Measurements from ENCODE around the gene MPC2. TPM values are rescaled to one million over a fixed set of nuclear protein-coding genes. Genes with fewer than 3 reads are reported as not detected.

MPC2 gene
- total RNA-seq, 1 experiment from 2014 or later = 42.8 TPM

DNA sequence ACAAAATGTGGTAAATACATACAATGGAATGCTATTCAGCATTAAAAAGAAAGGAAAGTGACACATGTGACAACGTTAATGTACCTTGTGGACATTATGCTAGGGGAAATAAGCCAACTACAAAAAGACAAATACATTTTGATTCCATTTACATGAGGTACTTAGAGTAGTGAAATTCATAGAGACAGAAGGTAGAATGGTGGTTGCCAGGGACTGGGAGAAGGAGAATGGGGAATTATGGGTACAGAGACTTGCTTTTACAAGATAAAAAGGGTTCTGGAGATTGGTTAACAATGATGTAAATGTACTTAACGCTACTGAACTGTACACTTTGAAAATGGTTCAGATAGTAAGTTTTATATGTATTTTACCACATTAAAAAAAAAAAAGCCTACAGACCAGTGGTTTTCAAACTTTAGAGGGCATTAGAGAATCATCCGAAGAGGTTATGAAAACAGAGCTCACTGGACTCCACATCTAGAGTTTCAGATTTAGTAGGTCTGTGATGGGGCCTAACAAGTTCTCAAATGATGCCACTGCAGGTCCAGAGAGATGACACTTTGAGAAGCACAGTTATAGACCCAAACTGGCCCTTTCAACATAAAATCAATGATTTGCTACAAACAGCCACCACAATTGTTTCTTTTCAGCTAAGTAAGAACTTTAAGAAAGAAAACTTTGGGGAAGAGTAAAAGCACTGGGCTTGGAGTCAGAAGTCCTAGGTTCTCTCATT, 13.4 kb downstream of the MPC2 start (continued):
- TF ChIP-seq NR3C1 (CRISPR knock-in tag; conservative IDR thresholded peaks at IDR 0.05; ENCODE audit: low read depth) (no peak), ESRRA (CRISPR knock-in tag; IDR thresholded peaks at IDR 0.05; ENCODE audit: borderline replicate concordance) (no peak), ETV6 (CRISPR knock-in tag; IDR thresholded peaks at IDR 0.05) (no peak)
- TF ChIP-seq, protein P1, sequence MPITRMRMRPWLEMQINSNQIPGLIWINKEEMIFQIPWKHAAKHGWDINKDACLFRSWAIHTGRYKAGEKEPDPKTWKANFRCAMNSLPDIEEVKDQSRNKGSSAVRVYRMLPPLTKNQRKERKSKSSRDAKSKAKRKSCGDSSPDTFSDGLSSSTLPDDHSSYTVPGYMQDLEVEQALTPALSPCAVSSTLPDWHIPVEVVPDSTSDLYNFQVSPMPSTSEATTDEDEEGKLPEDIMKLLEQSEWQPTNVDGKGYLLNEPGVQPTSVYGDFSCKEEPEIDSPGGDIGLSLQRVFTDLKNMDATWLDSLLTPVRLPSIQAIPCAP (CRISPR knock-in tag; IDR thresholded peaks at IDR 0.05) = no peak
- TF ChIP-seq, protein P2, sequence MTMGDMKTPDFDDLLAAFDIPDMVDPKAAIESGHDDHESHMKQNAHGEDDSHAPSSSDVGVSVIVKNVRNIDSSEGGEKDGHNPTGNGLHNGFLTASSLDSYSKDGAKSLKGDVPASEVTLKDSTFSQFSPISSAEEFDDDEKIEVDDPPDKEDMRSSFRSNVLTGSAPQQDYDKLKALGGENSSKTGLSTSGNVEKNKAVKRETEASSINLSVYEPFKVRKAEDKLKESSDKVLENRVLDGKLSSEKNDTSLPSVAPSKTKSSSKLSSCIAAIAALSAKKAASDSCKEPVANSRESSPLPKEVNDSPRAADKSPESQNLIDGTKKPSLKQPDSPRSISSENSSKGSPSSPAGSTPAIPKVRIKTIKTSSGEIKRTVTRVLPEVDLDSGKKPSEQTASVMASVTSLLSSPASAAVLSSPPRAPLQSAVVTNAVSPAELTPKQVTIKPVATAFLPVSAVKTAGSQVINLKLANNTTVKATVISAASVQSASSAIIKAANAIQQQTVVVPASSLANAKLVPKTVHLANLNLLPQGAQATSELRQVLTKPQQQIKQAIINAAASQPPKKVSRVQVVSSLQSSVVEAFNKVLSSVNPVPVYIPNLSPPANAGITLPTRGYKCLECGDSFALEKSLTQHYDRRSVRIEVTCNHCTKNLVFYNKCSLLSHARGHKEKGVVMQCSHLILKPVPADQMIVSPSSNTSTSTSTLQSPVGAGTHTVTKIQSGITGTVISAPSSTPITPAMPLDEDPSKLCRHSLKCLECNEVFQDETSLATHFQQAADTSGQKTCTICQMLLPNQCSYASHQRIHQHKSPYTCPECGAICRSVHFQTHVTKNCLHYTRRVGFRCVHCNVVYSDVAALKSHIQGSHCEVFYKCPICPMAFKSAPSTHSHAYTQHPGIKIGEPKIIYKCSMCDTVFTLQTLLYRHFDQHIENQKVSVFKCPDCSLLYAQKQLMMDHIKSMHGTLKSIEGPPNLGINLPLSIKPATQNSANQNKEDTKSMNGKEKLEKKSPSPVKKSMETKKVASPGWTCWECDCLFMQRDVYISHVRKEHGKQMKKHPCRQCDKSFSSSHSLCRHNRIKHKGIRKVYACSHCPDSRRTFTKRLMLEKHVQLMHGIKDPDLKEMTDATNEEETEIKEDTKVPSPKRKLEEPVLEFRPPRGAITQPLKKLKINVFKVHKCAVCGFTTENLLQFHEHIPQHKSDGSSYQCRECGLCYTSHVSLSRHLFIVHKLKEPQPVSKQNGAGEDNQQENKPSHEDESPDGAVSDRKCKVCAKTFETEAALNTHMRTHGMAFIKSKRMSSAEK (CRISPR knock-in tag; IDR thresholded peaks at IDR 0.05; ENCODE audit: borderline replicate concordance) = no peak
- TF ChIP-seq, protein P3, sequence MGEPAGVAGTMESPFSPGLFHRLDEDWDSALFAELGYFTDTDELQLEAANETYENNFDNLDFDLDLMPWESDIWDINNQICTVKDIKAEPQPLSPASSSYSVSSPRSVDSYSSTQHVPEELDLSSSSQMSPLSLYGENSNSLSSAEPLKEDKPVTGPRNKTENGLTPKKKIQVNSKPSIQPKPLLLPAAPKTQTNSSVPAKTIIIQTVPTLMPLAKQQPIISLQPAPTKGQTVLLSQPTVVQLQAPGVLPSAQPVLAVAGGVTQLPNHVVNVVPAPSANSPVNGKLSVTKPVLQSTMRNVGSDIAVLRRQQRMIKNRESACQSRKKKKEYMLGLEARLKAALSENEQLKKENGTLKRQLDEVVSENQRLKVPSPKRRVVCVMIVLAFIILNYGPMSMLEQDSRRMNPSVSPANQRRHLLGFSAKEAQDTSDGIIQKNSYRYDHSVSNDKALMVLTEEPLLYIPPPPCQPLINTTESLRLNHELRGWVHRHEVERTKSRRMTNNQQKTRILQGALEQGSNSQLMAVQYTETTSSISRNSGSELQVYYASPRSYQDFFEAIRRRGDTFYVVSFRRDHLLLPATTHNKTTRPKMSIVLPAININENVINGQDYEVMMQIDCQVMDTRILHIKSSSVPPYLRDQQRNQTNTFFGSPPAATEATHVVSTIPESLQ (CRISPR knock-in tag; IDR thresholded peaks at IDR 0.05) = no peak
- TF ChIP-seq, protein P4, sequence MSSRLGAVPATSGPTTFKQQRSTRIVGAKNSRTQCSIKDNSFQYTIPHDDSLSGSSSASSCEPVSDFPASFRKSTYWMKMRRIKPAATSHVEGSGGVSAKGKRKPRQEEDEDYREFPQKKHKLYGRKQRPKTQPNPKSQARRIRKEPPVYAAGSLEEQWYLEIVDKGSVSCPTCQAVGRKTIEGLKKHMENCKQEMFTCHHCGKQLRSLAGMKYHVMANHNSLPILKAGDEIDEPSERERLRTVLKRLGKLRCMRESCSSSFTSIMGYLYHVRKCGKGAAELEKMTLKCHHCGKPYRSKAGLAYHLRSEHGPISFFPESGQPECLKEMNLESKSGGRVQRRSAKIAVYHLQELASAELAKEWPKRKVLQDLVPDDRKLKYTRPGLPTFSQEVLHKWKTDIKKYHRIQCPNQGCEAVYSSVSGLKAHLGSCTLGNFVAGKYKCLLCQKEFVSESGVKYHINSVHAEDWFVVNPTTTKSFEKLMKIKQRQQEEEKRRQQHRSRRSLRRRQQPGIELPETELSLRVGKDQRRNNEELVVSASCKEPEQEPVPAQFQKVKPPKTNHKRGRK (CRISPR knock-in tag; IDR thresholded peaks at IDR 0.05; ENCODE audit: borderline replicate concordance) = no peak

DNA sequence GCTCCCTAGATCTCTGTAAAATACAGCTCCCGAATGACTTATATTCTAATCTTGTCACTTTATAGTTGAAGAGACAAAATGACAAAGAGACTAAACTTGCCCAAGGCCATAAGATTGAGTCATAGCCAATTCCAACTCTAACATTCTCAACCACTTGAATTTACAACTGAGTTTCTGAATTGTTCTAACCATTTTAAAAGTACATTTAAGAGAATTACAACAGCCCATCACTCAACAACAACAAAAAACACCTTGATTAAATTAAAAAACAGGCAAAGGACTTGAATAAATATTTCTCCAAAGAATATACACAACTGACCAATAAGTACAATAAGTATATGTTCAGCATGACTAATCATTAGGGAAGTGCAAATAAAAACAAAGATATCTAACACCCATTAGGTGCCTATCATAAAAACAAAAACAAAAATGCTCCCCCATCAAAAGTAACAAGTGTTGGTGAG, 14.2 kb downstream of the MPC2 start:
- Mint-ChIP-seq H3K27me3 (ENCODE audit: low read depth) (no peaks in the 10 kb centered on the region), H3K36me3 (no peaks in the 10 kb centered on the region), H3K4me1 (peaks cover 22% of the 10 kb centered on the region), H3K27ac (no peak overlapping the region), H3K4me3 (no peak overlapping the region), H3K9me3 (no peaks in the 10 kb centered on the region)
- DNase-seq (ENCODE audit: low spot score) (no peak), ATAC-seq (no peak)
- TF ChIP-seq CREB1 (CRISPR knock-in tag; IDR thresholded peaks at IDR 0.05) (no peak), SMAD4 (CRISPR knock-in tag; IDR thresholded peaks at IDR 0.05) (no peak), PRRX2 (CRISPR knock-in tag; IDR thresholded peaks at IDR 0.05) (no peak)
- TF ChIP-seq, protein P5, sequence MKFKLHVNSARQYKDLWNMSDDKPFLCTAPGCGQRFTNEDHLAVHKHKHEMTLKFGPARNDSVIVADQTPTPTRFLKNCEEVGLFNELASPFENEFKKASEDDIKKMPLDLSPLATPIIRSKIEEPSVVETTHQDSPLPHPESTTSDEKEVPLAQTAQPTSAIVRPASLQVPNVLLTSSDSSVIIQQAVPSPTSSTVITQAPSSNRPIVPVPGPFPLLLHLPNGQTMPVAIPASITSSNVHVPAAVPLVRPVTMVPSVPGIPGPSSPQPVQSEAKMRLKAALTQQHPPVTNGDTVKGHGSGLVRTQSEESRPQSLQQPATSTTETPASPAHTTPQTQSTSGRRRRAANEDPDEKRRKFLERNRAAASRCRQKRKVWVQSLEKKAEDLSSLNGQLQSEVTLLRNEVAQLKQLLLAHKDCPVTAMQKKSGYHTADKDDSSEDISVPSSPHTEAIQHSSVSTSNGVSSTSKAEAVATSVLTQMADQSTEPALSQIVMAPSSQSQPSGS (CRISPR knock-in tag; IDR thresholded peaks at IDR 0.05; ENCODE audit: borderline replicate concordance, low read depth) = no peak
- POLR2A ChIA-PET = no interaction called here
- CTCF ChIA-PET = no interaction called here

- no peak for DNase-seq (ENCODE audit: low spot score)
- H3K4me1 Mint-ChIP-seq = peaks cover 16% of the 10 kb centered on the region
- H3K36me3 Mint-ChIP-seq = no peaks in the 10 kb centered on the region
- H3K9me3 Mint-ChIP-seq = no peaks in the 10 kb centered on the region
- POLR2A ChIA-PET = no interaction called here
- no peak overlapping the region for H3K4me3 Mint-ChIP-seq
- H3K27ac Mint-ChIP-seq = no peak overlapping the region
- no peak for ATAC-seq
- CTCF ChIA-PET = no interaction called here
- H3K27me3 Mint-ChIP-seq (ENCODE audit: low read depth) = no peaks in the 10 kb centered on the region
- TF ChIP-seq ZNF317 (CRISPR knock-in tag; IDR thresholded peaks at IDR 0.05; ENCODE audit: borderline replicate concordance, low read depth) (no peak), ZNF416 (CRISPR knock-in tag; IDR thresholded peaks at IDR 0.05) (no peak), JUN (CRISPR knock-in tag; IDR thresholded peaks at IDR 0.05) (no peak), FOXJ3 (CRISPR knock-in tag; IDR thresholded peaks at IDR 0.05; ENCODE audit: borderline replicate concordance) (no peak), GABPB1 (CRISPR knock-in tag; IDR thresholded peaks at IDR 0.05) (no peak), ZNF263 (CRISPR knock-in tag; IDR thresholded peaks at IDR 0.05; ENCODE audit: low read depth) (no peak), ETV6 (CRISPR knock-in tag; IDR thresholded peaks at IDR 0.05) (no peak), GTF2I (CRISPR knock-in tag; conservative IDR thresholded peaks at IDR 0.05) (no peak)
- TF ChIP-seq, protein P6, sequence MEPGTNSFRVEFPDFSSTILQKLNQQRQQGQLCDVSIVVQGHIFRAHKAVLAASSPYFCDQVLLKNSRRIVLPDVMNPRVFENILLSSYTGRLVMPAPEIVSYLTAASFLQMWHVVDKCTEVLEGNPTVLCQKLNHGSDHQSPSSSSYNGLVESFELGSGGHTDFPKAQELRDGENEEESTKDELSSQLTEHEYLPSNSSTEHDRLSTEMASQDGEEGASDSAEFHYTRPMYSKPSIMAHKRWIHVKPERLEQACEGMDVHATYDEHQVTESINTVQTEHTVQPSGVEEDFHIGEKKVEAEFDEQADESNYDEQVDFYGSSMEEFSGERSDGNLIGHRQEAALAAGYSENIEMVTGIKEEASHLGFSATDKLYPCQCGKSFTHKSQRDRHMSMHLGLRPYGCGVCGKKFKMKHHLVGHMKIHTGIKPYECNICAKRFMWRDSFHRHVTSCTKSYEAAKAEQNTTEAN (CRISPR knock-in tag; IDR thresholded peaks at IDR 0.05) = no peak
- TF ChIP-seq, protein P7, sequence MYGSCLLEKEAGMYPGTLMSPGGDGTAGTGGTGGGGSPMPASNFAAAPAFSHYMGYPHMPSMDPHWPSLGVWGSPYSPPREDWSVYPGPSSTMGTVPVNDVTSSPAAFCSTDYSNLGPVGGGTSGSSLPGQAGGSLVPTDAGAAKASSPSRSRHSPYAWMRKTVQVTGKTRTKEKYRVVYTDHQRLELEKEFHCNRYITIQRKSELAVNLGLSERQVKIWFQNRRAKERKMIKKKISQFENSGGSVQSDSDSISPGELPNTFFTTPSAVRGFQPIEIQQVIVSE (CRISPR knock-in tag; IDR thresholded peaks at IDR 0.05; ENCODE audit: borderline replicate concordance) = no peak
Observed at GRCh38 chr1:167922023-167922422, 14.8 kb downstream of the MPC2 start.

Measured in WTC11 (cell line).